Psoas muscle (tissue), 8 donors: Measurements from ENCODE around the gene TBC1D1. TPM values are rescaled to one million over a fixed set of nuclear protein-coding genes. Genes with fewer than 3 reads are reported as not detected.

Experiments
- ATAC-seq, 4 donors: fragments of 200-7000 bp; cut with Tn5 transposase; one replicate each; pipeline ENCODE4 v1.9.1; 2020; ENCODE audit warnings: moderate library complexity in 3 of 4, mild to moderate bottlenecking in 2 of 4
- DNase-seq, 2 donors: peaks; one replicate each; pipeline ENCODE4 v3.0.0-alpha.2; 2020
- H3K27ac ChIP-seq: fragments of 200-600 bp; one replicate; pipeline ENCODE4 v1.8.0; 2022
- H3K27me3 ChIP-seq, 3 donors: fragments of 200-600 bp in 1 of 3; one replicate each; pipeline versions ENCODE4 v1.6.1 to v1.8.0; 2013 to 2022; ENCODE audit warnings: low read length in 2 of 3, mild to moderate bottlenecking in 2 of 3, moderate library complexity in 1 of 3; ENCODE audit not compliant: insufficient read depth in 3 of 3
- H3K36me3 ChIP-seq, 2 donors: fragments of 200-600 bp in 1 of 2; one replicate each; pipeline versions ENCODE4 v1.6.1 to v1.8.0; 2013 to 2022; ENCODE audit warnings: low read depth in 1 of 2, mild to moderate bottlenecking in 1 of 2, moderate library complexity in 1 of 2; ENCODE audit not compliant: insufficient read depth in 1 of 2
- H3K4me1 ChIP-seq: fragments of 200-600 bp; one replicate; pipeline ENCODE4 v1.8.0; 2022
- H3K4me3 ChIP-seq: fragments of 200-600 bp; one replicate; pipeline ENCODE4 v1.8.0; 2022; ENCODE audit warnings: mild to moderate bottlenecking
- H3K9me3 ChIP-seq: fragments of 200-600 bp; one replicate; pipeline ENCODE4 v1.8.0; 2022
- WGBS, 3 donors: extraction: QIAGEN DNeasy Blood & Tissue Kit; methylation state at CpG; one replicate each; pipeline versions ENCODE4 v1.1.6 to v1.1.7; 2013; 5-methylcytosine and 5-hydroxymethylcytosine counted together
- intact Hi-C, 2 donors: fragments of 100-400 bp; cut with DNase I; formaldehyde crosslinking; loops; one replicate each; pipeline versions ENCODE4 v1.11.0 to v1.14.2; 2022
- polyA plus RNA-seq, 3 donors: library from polyadenylated mRNA; stranded (reverse); fragments of 200-250 nt; gene quantifications; one replicate each; pipeline ENCODE4 v1.2.3, GENCODE V29; 2013
- total RNA-seq, 4 donors: library from RNA; stranded (reverse); fragmentation: NEBNext Ultra II Directional in 2 of 4; extraction: Animal tissue kit (Norgen Biotek cat#: 25700) in 2 of 4; gene quantifications; one replicate each; pipeline versions ENCODE4 v1.2.1 to v1.2.4, GENCODE V29; 2021 to 2023
- TF ChIP-seq, protein P1 (sequence below): fragments of 200-600 bp; IDR thresholded peaks from one replicate; pipeline ENCODE4 v1.8.0; 2022; ENCODE audit warnings: antibody characterized with exemption
- donor health status: healthy with polysubstance abuse.
- donor health status: DM: no; HTN: no; CAD: no; lungs with moderate emphysema.
- donor health status: Bipolar disorder and iron deficiency.
- donor health status: healthy.
- donor health status: DM: yes; HTN: yes; CAD: no.
- donor health status: DM: no; HTN: no; CAD: no.
- donor health status: DM: no; HTN: no; CAD: no.
- donor health status: DM: yes; HTN: yes; CAD: no.

The TBC1D1 gene
- total and polyA plus RNA-seq, 7 donors = 18.1 to 130 (median 42.5) TPM

DNA sequence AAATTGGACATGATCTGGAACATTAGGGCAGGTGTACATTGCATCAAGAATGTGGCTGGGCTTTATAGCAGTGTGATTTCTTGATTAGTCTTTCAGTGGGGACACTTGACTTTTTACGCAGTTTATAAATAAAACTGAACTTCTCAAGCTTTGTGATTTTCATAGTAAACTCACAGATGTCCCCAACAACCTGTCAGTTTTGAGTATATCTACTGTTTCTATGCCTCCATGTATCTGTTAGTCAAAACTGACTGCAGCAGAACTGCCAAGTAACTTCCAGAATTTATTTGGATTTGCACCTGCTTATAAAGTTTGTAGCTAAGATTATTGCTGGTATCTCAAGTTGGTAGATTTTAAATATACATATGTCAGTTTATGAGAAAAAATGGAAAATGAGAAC lies 89.4 kb downstream of the TBC1D1 start:
- Histone ChIP-seq H3K4me3 (no peak overlapping the region), H3K4me1 (peaks cover 7% of the 10 kb centered on the region), H3K27ac (no peak overlapping the region), H3K27me3 (no peaks in the 10 kb centered on the region), H3K36me3 (no peaks in the 10 kb centered on the region), H3K9me3 (no peaks in the 10 kb centered on the region)
- DNase-seq = no peak
- TF ChIP-seq, protein P1, sequence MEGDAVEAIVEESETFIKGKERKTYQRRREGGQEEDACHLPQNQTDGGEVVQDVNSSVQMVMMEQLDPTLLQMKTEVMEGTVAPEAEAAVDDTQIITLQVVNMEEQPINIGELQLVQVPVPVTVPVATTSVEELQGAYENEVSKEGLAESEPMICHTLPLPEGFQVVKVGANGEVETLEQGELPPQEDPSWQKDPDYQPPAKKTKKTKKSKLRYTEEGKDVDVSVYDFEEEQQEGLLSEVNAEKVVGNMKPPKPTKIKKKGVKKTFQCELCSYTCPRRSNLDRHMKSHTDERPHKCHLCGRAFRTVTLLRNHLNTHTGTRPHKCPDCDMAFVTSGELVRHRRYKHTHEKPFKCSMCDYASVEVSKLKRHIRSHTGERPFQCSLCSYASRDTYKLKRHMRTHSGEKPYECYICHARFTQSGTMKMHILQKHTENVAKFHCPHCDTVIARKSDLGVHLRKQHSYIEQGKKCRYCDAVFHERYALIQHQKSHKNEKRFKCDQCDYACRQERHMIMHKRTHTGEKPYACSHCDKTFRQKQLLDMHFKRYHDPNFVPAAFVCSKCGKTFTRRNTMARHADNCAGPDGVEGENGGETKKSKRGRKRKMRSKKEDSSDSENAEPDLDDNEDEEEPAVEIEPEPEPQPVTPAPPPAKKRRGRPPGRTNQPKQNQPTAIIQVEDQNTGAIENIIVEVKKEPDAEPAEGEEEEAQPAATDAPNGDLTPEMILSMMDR = no peak
- intact Hi-C loops = loop anchor here in 1 of 2 donors (10.0 kb wide), 1 partner anchor 375 kb away; no protein-coding TSS in a partner anchor
- ATAC-seq = no peak
- WGBS, 3 donors = 85 to 94% (median 93%) methylated on average over 1 of the region's 1 CpG

DNA sequence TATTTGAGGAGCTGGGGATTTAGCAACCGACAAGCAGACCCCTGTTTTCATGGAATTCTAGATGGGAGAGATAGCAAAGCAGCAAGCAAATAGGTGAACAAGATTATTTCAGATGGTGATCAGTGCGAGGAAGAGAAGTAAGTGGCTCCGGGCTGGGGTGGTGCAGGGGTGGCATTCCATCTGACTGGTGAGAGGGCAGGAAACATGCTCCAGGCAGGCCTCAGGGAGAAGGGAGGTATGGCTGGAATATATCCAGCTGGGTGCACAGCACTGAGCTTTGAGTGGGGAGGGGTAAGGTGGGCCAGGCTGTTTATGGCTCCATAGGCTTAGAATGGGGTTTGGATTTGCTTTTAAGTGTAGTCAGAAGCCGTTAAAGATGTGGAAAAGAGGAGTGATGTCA lies 90.5 kb downstream of the TBC1D1 start:
- ATAC-seq = no peak
- intact Hi-C loops = loop anchor here in 1 of 2 donors (10.0 kb wide), 1 partner anchor 377 kb away; no protein-coding TSS in a partner anchor
- Histone ChIP-seq H3K27me3 (no peaks in the 10 kb centered on the region), H3K4me3 (no peak overlapping the region), H3K4me1 (peaks cover 7% of the 10 kb centered on the region), H3K27ac (no peak overlapping the region), H3K9me3 (no peaks in the 10 kb centered on the region), H3K36me3 (no peaks in the 10 kb centered on the region)
- TF ChIP-seq, protein P1 = no peak
- DNase-seq = no peak
- WGBS, 3 donors = 69 to 82% (median 82%) methylated on average over 4 of the region's 4 CpGs

DNA sequence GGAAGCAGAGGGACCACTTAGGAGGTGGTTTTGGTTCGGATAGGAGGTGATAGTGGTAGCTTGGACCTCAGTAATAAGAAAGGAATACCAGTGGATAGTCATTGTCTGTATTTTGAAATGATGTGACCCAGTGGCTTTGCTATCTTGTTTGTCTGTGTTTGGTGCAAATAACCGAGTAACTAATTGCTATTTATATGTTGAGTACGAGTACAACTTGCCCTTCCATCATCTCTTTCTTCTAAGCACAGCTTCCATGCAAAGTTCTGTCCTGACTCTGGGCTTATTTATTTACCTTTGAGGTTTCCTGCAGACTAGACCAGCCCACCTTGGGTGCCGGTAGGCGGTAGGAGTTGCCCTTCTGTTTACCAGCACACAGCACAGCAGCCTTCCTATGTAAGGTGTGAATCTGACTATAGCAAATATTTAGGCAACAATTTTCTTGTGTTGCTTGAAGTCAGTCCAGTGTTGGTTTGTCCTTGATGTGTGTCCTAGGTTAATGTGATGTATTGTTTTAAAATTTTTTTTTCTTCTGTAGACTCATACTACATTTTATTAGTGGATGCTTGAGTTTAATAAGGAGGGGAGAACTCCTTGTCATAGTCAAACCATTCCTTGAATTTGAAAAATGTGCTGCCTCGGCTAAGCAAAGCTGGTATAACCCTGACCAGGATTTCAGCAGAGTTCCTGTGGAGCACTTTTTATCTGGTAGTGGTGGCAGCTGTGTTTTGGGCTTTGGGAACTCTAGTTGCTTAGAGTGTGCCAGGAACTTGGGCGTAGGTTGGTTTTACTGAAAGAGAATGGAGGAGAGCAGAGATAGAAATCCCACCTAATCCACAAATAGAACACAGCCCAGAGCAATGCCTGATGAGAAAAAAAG lies 91.2 kb downstream of the TBC1D1 start:
- H3K4me1 ChIP-seq = peaks cover 7% of the 10 kb centered on the region
- no peak overlapping the region for H3K27ac ChIP-seq
- H3K36me3 ChIP-seq = no peaks in the 10 kb centered on the region
- DNase-seq = no peak
- H3K9me3 ChIP-seq = no peaks in the 10 kb centered on the region
- no peaks in the 10 kb centered on the region for H3K27me3 ChIP-seq
- no peak overlapping the region for H3K4me3 ChIP-seq
- WGBS, 3 donors = 56 to 82% (median 71%) methylated on average over 7 of the region's 7 CpGs
- no peak for ATAC-seq
- intact Hi-C loops = loop anchor here in 1 of 2 donors (10.0 kb wide), 1 partner anchor 377 kb away; no protein-coding TSS in a partner anchor
- TF ChIP-seq, protein P1 = no peak

DNA sequence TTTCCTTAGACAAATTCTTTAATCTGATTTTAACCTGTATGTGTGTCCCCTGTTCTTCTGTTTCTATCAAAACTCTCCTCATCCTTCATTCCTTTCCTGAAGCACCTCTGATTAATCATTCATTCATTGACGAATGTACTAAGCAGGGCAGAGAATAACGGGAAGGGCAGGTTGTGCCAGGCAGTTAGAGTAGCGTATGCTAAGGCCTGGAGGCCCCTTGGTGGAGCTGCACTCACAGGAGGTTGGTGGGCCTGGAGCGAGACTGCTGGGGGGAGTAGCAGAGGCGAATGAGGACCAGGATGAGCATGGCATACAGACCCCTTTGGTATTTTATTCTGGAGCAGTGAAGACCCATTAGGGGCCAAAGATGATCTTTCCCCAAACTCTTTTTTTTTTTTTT lies 91.9 kb downstream of the TBC1D1 start:
- H3K27me3 ChIP-seq = no peaks in the 10 kb centered on the region
- H3K36me3 ChIP-seq = no peaks in the 10 kb centered on the region
- no peak for ATAC-seq
- H3K9me3 ChIP-seq = no peaks in the 10 kb centered on the region
- no peak overlapping the region for H3K4me3 ChIP-seq
- no peak overlapping the region for H3K27ac ChIP-seq
- DNase-seq = no peak
- H3K4me1 ChIP-seq = peaks cover 7% of the 10 kb centered on the region
- TF ChIP-seq, protein P1 = no peak
- WGBS, 3 donors = 78 to 83% (median 78%) methylated on average over 5 of the region's 5 CpGs
- intact Hi-C loops = loop anchor here in 1 of 2 donors (10.0 kb wide), 1 partner anchor 378 kb away; no protein-coding TSS in a partner anchor
